ENCODE measurements around the gene CENPH.
"Not testable (repeated sequence)": the region's sequence is repeated elsewhere in the genome, so short reads cannot be mapped to it uniquely, and the experiment has no call there.

Gene CENPH

GRCh38 chr5:69158039-69158438 is 31.3 kb upstream of the CENPH start:
- no peak overlapping the region for H3K27ac ChIP-seq
- TF ChIP-seq ZFX (IDR thresholded peaks at IDR 0.05) (no peak), CTCF (conservative IDR thresholded peaks at IDR 0.05) (no peak)

DNA sequence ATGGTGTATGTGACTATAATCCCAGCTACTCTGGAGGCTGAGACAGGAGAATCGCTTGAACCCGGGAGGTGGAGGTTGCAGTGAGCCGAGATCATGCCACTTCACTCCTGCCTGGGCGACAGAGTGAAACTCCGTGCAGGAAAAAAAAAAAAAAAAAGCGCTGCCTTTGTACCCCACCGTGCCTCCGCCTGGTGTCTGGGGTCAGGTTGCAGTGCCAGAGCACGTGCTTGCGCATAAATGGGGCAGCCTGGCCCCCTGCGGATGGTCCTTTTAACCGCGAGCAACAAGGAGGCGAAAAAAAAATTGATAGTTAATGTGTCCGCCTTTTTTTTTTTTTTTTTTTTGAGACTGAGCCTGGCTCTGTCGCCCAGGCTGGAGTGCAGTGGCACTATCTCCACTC is 28.7 kb upstream of the CENPH start:
- TF ChIP-seq ZFX (IDR thresholded peaks at IDR 0.05) (no peak), CTCF (conservative IDR thresholded peaks at IDR 0.05) (no peak)

DNA sequence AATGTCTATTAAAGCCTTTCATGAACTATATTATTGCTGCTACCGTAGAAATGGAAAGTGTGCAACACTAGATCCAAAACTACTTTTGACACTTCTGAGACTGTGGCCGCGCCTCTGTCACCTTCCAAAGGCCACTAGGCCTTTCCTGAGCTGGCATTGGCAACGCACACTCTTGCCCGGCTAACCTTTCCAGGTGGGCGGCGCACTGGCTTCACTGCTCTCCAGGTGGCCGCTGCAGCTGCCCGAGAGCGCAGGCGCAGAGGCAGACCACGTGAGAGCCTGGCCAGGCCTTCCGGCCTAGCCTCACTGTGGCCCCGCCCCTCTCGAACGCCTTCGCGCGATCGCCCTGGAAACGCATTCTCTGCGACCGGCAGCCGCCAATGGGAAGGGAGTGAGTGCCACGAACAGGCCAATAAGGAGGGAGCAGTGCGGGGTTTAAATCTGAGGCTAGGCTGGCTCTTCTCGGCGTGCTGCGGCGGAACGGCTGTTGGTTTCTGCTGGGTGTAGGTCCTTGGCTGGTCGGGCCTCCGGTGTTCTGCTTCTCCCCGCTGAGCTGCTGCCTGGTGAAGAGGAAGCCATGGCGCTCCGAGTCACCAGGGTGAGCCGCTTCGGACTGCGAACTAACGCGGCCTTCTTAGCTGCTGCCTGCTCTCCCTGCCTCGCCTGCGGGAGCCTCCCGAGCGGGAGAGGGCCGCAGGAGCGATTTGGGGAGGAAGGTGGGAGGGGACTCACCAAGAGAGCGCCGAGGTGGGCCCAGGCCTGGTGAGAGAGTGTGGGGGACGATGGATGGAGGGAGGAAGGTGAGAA is 22.5 kb upstream of the CENPH start, which contains the start of gene CCNB1:
TSS of gene CCNB1 (plus strand) at position 465 of the 807 bp plus-strand sequence. CDS start at position 578, 113 bp downstream.
- H3K27ac ChIP-seq = peak within 1 kb of the TSS; percentile 95
- TF ChIP-seq CTCF (conservative IDR thresholded peaks at IDR 0.05) = no peak
- peak; percentile 63 for TF ChIP-seq ZFX (IDR thresholded peaks at IDR 0.05)

More for the DNA sequence above, 28.7 kb upstream of the CENPH start:
- no peak overlapping the region for H3K27ac ChIP-seq

DNA sequence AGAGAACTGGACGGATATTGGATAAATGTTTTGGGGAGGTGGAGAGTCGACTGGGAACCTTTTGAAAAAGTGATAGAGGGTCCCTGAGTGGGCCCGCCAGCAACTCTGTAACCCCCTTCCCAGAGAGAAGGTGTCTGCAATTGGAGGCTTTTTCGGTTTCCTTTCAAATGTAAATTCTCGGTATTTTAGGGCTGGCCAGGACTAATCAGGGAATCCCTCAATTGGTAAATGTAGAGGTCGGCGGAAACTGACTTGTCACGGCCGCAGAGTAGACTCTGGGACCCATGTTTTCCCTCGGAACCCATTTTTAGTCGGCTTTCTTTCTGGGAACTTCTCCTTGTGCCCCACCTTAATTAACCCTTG is 21.9 kb upstream of the CENPH start:
- peak overlapping the region; percentile 95 for H3K27ac ChIP-seq
- TF ChIP-seq ZFX (IDR thresholded peaks at IDR 0.05) (no peak; the same call in 1 of the 2 replicates), CTCF (conservative IDR thresholded peaks at IDR 0.05) (no peak)

DNA sequence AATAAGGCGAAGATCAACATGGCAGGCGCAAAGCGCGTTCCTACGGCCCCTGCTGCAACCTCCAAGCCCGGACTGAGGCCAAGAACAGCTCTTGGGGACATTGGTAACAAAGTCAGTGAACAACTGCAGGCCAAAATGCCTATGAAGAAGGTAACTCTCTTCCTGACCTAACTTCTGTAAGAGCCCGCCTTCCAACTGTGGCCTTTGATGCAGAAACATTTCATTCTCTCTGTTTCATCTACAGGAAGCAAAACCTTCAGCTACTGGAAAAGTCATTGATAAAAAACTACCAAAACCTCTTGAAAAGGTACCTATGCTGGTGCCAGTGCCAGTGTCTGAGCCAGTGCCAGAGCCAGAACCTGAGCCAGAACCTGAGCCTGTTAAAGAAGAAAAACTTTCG is 21.5 kb upstream of the CENPH start:
- H3K27ac ChIP-seq = peak overlapping the region; percentile 95
- TF ChIP-seq CTCF (conservative IDR thresholded peaks at IDR 0.05) = no peak

DNA sequence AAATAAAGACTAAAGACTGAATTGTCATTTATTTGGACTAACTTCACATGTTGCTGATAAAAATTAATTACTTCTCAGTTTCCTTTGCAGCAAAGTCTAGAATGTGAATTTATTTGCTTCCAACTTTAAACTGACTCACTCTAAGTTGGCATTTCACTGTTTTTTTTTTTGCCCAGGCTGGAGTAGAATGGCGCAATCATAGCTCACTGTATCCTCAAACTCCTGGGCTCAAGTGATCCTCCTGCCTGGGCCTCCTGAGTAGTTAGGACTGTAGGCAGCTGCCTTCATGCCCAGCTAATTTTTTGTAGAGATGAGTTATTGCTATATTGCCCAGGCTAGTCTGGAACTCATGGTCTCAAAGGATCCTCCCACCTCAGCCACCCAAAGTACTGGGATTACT is 18.9 kb upstream of the CENPH start:
- H3K27ac ChIP-seq = no peak overlapping the region
- no peak for TF ChIP-seq CTCF (conservative IDR thresholded peaks at IDR 0.05)
- TF ChIP-seq ZFX (IDR thresholded peaks at IDR 0.05) = no peak

DNA sequence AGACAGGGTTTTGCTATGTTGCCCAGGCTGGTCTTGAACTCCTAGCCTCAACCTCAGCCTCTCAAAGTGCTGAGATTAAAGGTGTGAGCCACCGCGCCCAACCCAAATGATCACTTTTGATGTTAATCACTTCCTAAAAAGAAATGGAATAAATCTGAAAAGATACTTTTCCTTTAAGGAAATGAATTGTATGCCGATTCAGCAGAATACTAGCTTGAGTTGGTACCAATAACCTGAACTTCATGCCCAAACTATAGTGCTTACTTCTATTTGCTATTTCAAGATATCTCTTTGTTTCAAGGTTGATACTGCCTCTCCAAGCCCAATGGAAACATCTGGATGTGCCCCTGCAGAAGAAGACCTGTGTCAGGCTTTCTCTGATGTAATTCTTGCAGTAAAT is 18.4 kb upstream of the CENPH start:
- TF ChIP-seq ZFX (IDR thresholded peaks at IDR 0.05) = no peak
- TF ChIP-seq CTCF (conservative IDR thresholded peaks at IDR 0.05) = no peak
- no peak overlapping the region for H3K27ac ChIP-seq

DNA sequence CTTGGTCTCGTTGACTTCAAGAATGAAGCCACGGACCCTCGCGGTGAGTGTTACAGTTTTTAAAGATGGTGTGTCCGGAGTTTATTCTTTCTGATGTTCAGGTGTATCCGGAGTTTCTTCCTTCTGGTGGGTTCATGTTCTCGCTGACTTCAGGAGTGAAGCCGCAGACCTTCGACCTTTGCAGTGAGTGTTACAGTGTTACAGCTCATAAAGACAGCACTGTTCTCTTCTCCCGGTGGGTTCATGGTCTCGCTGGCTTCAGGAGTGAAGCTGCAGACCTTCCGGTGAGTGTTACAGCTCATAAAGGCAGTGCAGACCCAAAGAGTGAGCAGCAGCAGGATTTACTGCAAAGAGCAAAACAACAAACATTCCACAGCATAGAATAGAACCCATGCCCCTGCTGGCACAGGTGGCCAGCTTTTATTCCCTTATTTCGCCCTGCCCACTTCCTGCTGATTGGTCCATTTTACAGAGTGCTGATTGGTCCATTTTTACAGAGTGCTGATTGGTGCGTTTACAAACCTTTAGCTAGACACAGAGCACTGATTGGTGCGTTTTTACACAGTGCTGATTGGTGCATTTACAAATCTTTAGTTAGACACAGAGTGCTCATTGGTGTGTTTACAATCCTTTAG is 7.6 kb upstream of the CENPH start:
- not testable (repeated sequence) for H3K27ac ChIP-seq
